Spleen (tissue), 7 donors: ENCODE measurements around the gene LPP.

ENCODE experiments used
- CTCF ChIP-seq, 11 experiments: fragments of 200-600 bp in 7 of 11; fragments of 450-650 bp in 4 of 11; sonication (generic) in 4 of 11; IDR thresholded peaks in 8 of 11; conservative IDR thresholded peaks in 3 of 11; 1 replicate in 7 of 11; 2 replicates in 4 of 11; pipeline versions ENCODE4 v1.4.0 to v1.8.0; 2016 to 2021; ENCODE audit warnings: antibody characterized with exemption in 11 of 11, inconsistent platforms in 4 of 11, mild to moderate bottlenecking in 1 of 11
- POLR2A ChIP-seq, 3 donors: fragments of 450-650 bp; IDR thresholded peaks; one replicate each; pipeline ENCODE4 v1.5.1; 2017; ENCODE audit warnings: antibody characterized with exemption in 3 of 3, mild to moderate bottlenecking in 1 of 3
- donor health status: DM: no; HTN: no; CAD: no; lungs with moderate emphysema.
- donor health status: DM: no; HTN: no; CAD: no.
- donor health status: DM: no; HTN: no; CAD: no.

GRCh38 chr3:188822004-188822403 lies 668.0 kb downstream of the LPP start:
- TF ChIP-seq CTCF (IDR thresholded peaks at IDR 0.05 in 8 of 11, conservative IDR thresholded peaks at IDR 0.05 in 3 of 11) (no peak), POLR2A (IDR thresholded peaks at IDR 0.05) (no peak)
